ENCODE results near the gene C1GALT1C1.

- TF ChIP-seq CTCF (conservative IDR thresholded peaks at IDR 0.05) (no peak), ZFX (IDR thresholded peaks at IDR 0.05) (no peak)
Observed at GRCh38 chrX:120617996-120618630, 11.7 kb downstream of the C1GALT1C1 start.

All from C4-2B (cell line).